B cell (primary cell): ENCODE measurements around the gene CNTN4. TPM values are rescaled to one million over a fixed set of nuclear protein-coding genes. Genes with fewer than 3 reads are reported as not detected.

ENCODE experiments used
- ATAC-seq: fragments of 200-7000 bp; cut with Tn5 transposase; one replicate; pipeline ENCODE4 v1.10.0; 2021; ENCODE audit warnings: low read depth, mild to moderate bottlenecking, moderate number of reproducible peaks, moderate library complexity
- CTCF ChIA-PET: fragments of 350-600 bp; sonication (Branson Sonifier 250); formaldehyde crosslinking; loops from one replicate; lab custom pipeline; 2021; ENCODE audit warnings: antibody characterized with exemption, inconsistent platforms; lab: Charles Lee
- POLR2A ChIA-PET: fragments of 350-600 bp; sonication (Branson Sonifier 250); formaldehyde crosslinking; loops from one replicate; lab custom pipeline; 2021; ENCODE audit warnings: antibody characterized with exemption; lab: Charles Lee
- DNase-seq: peaks from one replicate; pipeline ENCODE4 v3.0.0; 2013
- H2AFZ ChIP-seq: 2 replicates; pipeline ENCODE4 v1.6.1; 2012; ENCODE audit warnings: mild to moderate bottlenecking, low read depth, low read length; ENCODE audit not compliant: insufficient read depth, poor library complexity, severe bottlenecking
- H3K27ac ChIP-seq, 2 donors: 1 replicate in 1 of 2; 2 replicates in 1 of 2; pipeline ENCODE4 v1.5.1; 2012 to 2013; ENCODE audit warnings: low read length in 2 of 2, mild to moderate bottlenecking in 2 of 2, moderate library complexity in 1 of 2
- H3K27me3 ChIP-seq, 4 experiments: fragments of 200-600 bp in 1 of 4; sonication (generic) in 1 of 4; replicated peaks in 1 of 4; 1 replicate in 2 of 4; 2 replicates in 2 of 4; pipeline versions ENCODE4 v1.6.1 to v1.7.0; 2013 to 2016; ENCODE audit warnings: low read length in 3 of 4, mild to moderate bottlenecking in 2 of 4, mixed read lengths in 1 of 4, moderate library complexity in 1 of 4; ENCODE audit not compliant: insufficient read depth in 4 of 4, control insufficient read depth in 3 of 4; ENCODE audit errors: control extremely low read depth in 1 of 4
- H3K36me3 ChIP-seq, 2 experiments: replicated peaks in 1 of 2; 1 replicate in 1 of 2; 2 replicates in 1 of 2; pipeline versions ENCODE4 v1.6.1 to v1.7.1; 2013; ENCODE audit warnings: low read length in 1 of 2; ENCODE audit not compliant: insufficient read depth in 2 of 2, control insufficient read depth in 1 of 2; ENCODE audit errors: control extremely low read depth in 1 of 2, extremely low read depth in 1 of 2
- H3K4me1 ChIP-seq, 2 donors: fragments of 200-600 bp in 1 of 2; sonication (generic) in 1 of 2; 1 replicate in 1 of 2; 2 replicates in 1 of 2; pipeline versions ENCODE4 v1.5.1 to v1.6.1; 2013 to 2017; ENCODE audit warnings: low read length in 2 of 2; ENCODE audit not compliant: control insufficient read depth in 2 of 2, insufficient read depth in 2 of 2
- H3K4me2 ChIP-seq: replicated peaks from 2 replicates; pipeline ENCODE3; 2012; ENCODE audit warnings: mild to moderate bottlenecking, low read depth, low read length; ENCODE audit not compliant: poor library complexity, severe bottlenecking
- H3K4me3 ChIP-seq, 5 experiments: fragments of 200-600 bp in 1 of 5; sonication (generic) in 1 of 5; 1 replicate in 3 of 5; 2 replicates in 2 of 5; pipeline versions ENCODE4 v1.5.1 to v1.7.0; 2011 to 2016; ENCODE audit warnings: low read length in 4 of 5, mild to moderate bottlenecking in 4 of 5, low read depth in 2 of 5, control low read depth in 1 of 5, moderate library complexity in 1 of 5; ENCODE audit not compliant: insufficient read depth in 1 of 5; ENCODE audit errors: control extremely low read depth in 1 of 5, extremely low read depth in 1 of 5
- H3K79me2 ChIP-seq: fragments of 200-600 bp; sonication (generic); one replicate; pipeline ENCODE4 v1.6.0; 2016; ENCODE audit warnings: low read length; ENCODE audit not compliant: control insufficient read depth, insufficient read depth
- H3K9ac ChIP-seq: fragments of 200-600 bp; sonication (generic); 2 replicates; pipeline ENCODE4 v1.6.1; 2017; ENCODE audit warnings: mild to moderate bottlenecking, low read length, moderate library complexity
- H3K9me3 ChIP-seq, 3 donors: one replicate each; pipeline versions ENCODE4 v1.6.1 to v1.7.1; 2013; ENCODE audit warnings: low read length in 2 of 3; ENCODE audit not compliant: control insufficient read depth in 2 of 3, insufficient read depth in 1 of 3; ENCODE audit errors: control extremely low read depth in 1 of 3
- H4K20me1 ChIP-seq: 2 replicates; pipeline ENCODE4 v1.6.0; 2012; ENCODE audit warnings: mild to moderate bottlenecking, low read length; ENCODE audit not compliant: insufficient read depth, control insufficient read depth, poor library complexity, severe bottlenecking
- H3K27ac Mint-ChIP-seq: one replicate; pipeline ENCODE4 v1.8.0; 2021; ENCODE audit warnings: mixed read lengths
- H3K27me3 Mint-ChIP-seq: one replicate; pipeline ENCODE4 v1.8.0; 2021; ENCODE audit warnings: mixed read lengths
- H3K4me1 Mint-ChIP-seq: one replicate; pipeline ENCODE4 v1.8.0; 2021; ENCODE audit warnings: mixed read lengths
- H3K4me3 Mint-ChIP-seq: one replicate; pipeline ENCODE4 v1.8.0; 2021; ENCODE audit warnings: mixed read lengths
- H3K9me3 Mint-ChIP-seq: one replicate; pipeline ENCODE4 v1.8.0; 2022; ENCODE audit warnings: mixed read lengths; ENCODE audit not compliant: insufficient read depth
- EZH2 ChIP-seq: IDR thresholded peaks from 2 replicates; pipeline ENCODE4 v1.6.1; 2012; ENCODE audit warnings: borderline replicate concordance, low read depth, mild to moderate bottlenecking, moderate library complexity, low read length; ENCODE audit not compliant: insufficient read depth, poor library complexity, severe bottlenecking
- WGBS: methylation state at CpG from one replicate; pipeline ENCODE4 v1.1.5; 2013; ENCODE audit warnings: missing lambda C conversion rate; ENCODE audit not compliant: insufficient coverage; 5-methylcytosine and 5-hydroxymethylcytosine counted together
- intact Hi-C: fragments of 100-400 bp; cut with micrococcal nuclease; formaldehyde crosslinking; loops from one replicate; pipeline ENCODE4 v1.10.0; 2022
- polyA plus RNA-seq: library from polyadenylated mRNA; depleted of rRNA; stranded (reverse); fragments of >200 nt; gene quantifications from 2 replicates; pipeline ENCODE4 v1.2.3, GENCODE V29; 2012
- total RNA-seq, 2 donors: library from RNA; stranded (reverse); fragments of 120-200 nt in 1 of 2; gene quantifications; 1 replicate in 1 of 2; 2 replicates in 1 of 2; pipeline versions ENCODE4 v1.2.3 to v1.2.4, GENCODE V29; 2013 to 2022
- TF ChIP-seq, protein P1 (sequence below): fragments of 200-600 bp; IDR thresholded peaks from one replicate; pipeline ENCODE4 v1.8.0; 2022; ENCODE audit warnings: antibody characterized with exemption, mild to moderate bottlenecking

Gene CNTN4
- total and polyA plus RNA-seq, 2 donors (not counting 1 experiment from before 2014, with no cell fraction given), result 0.05 TPM; not detected in 1

DNA sequence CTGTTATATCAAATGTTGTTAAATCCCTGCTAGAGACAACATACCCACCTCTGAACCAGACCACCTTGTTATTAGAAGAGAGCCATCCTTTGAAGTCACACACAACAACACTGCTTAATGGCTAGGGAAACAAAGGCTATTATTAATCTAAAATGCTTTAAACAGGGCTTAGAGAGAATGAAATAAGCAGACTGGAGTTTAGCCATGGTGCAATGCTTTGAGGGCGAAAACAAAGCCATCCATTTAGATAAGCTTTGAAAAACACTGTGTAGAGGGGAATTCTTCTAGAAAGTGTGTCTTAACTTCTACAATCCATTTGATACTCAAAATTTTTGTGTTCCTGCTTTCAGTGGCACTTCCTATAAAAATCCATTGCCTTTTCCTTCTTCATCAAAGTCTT lies 862.9 kb downstream of the CNTN4 start:
- Histone ChIP-seq H3K36me3 (no peaks in the 10 kb centered on the region), H3K4me2 (no peak overlapping the region), H3K9ac (no peak overlapping the region), H3K9me3 (no peaks in the 10 kb centered on the region), H3K79me2 (no peaks in the 10 kb centered on the region), H3K27ac (no peak overlapping the region), H4K20me1 (no peaks in the 10 kb centered on the region), H3K27me3 (no peaks in the 10 kb centered on the region), H3K4me1 (no peaks in the 10 kb centered on the region), H2AFZ (no peak overlapping the region), H3K4me3 (no peak overlapping the region)
- Mint-ChIP-seq H3K4me3 (no peak overlapping the region), H3K9me3 (no peaks in the 10 kb centered on the region), H3K27me3 (peaks cover 7% of the 10 kb centered on the region), H3K27ac (no peak overlapping the region), H3K4me1 (no peaks in the 10 kb centered on the region)
- no peak for TF ChIP-seq EZH2
- TF ChIP-seq, protein P1, sequence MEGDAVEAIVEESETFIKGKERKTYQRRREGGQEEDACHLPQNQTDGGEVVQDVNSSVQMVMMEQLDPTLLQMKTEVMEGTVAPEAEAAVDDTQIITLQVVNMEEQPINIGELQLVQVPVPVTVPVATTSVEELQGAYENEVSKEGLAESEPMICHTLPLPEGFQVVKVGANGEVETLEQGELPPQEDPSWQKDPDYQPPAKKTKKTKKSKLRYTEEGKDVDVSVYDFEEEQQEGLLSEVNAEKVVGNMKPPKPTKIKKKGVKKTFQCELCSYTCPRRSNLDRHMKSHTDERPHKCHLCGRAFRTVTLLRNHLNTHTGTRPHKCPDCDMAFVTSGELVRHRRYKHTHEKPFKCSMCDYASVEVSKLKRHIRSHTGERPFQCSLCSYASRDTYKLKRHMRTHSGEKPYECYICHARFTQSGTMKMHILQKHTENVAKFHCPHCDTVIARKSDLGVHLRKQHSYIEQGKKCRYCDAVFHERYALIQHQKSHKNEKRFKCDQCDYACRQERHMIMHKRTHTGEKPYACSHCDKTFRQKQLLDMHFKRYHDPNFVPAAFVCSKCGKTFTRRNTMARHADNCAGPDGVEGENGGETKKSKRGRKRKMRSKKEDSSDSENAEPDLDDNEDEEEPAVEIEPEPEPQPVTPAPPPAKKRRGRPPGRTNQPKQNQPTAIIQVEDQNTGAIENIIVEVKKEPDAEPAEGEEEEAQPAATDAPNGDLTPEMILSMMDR, result no peak
- no peak for ATAC-seq
- no peak for DNase-seq
- WGBS, result no CpG with 5 or more reads among the region's 1 CpG
- ChIA-PET POLR2A (no interaction called here), CTCF (no interaction called here)
- intact Hi-C loops, result no loop called here

DNA sequence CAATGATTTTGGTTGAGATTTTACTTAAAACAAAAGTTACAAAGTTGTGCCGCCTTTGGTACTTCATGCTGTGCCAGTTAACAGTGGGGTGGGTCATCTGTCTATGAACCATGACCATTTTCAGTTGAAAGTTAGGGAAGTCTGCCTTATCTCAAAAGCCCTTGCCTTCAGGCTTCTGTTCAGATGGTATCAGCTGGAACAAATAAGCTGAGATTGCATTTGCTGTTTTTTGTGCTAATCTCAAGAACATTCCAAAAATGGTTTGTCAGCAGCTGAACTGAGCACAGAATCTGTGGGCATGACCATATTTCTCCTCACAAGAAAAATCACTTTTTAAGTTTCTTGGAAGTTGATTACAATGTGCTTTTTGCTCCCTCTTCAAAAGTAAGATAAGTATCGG lies 869.2 kb downstream of the CNTN4 start:
- 22% methylated on average over 1 of the region's 2 CpGs for WGBS
- Histone ChIP-seq H3K36me3 (no peaks in the 10 kb centered on the region), H3K4me1 (no peaks in the 10 kb centered on the region), H3K4me3 (no peak overlapping the region), H2AFZ (no peak overlapping the region), H3K9ac (no peak overlapping the region), H3K79me2 (no peaks in the 10 kb centered on the region), H4K20me1 (no peaks in the 10 kb centered on the region), H3K27ac (no peak overlapping the region), H3K27me3 (peaks cover 0 to 3% (median 0%) of the 10 kb centered on the region in 4 experiments), H3K9me3 (no peaks in the 10 kb centered on the region), H3K4me2 (no peak overlapping the region)
- H3K4me3 Mint-ChIP-seq, result no peak overlapping the region
- peaks cover 39% of the 10 kb centered on the region for H3K27me3 Mint-ChIP-seq
- H3K9me3 Mint-ChIP-seq, result no peaks in the 10 kb centered on the region
- no peaks in the 10 kb centered on the region for H3K4me1 Mint-ChIP-seq
- ATAC-seq, result no peak
- POLR2A ChIA-PET, result no interaction called here
- H3K27ac Mint-ChIP-seq, result no peak overlapping the region
- intact Hi-C loops, result no loop called here
- CTCF ChIA-PET, result no interaction called here
- TF ChIP-seq, protein P1, result no peak
- no peak for TF ChIP-seq EZH2
- DNase-seq, result no peak
